Renal cortex interstitium (tissue), 11 donors: ENCODE results near the gene TSHZ1. TPM values are rescaled to one million over a fixed set of nuclear protein-coding genes. Genes with fewer than 3 reads are reported as not detected.

Source experiments
- DNase-seq, 11 donors: peaks; one replicate each; pipeline ENCODE4 v3.0.0-alpha.2; 2013; ENCODE audit warnings: low read depth in 9 of 11, low spot score in 4 of 11; ENCODE audit errors: extremely low read depth in 1 of 11
- polyA plus RNA-seq, 3 donors: library from polyadenylated mRNA; unstranded; fragments of 120-200 nt; gene quantifications; one replicate each; pipeline ENCODE4 v1.2.1, GENCODE V29; 2013; ENCODE audit not compliant: insufficient read length in 3 of 3

TSHZ1 gene
- polyA plus RNA-seq, 3 donors: 32.7 to 37.2 (median 36.5) TPM

GRCh38 chr18:75229437-75229836 lies 18.8 kb downstream of the TSHZ1 start:
- no peak for DNase-seq

GRCh38 chr18:75230163-75231052 lies 19.8 kb downstream of the TSHZ1 start:
- DNase-seq: no peak

GRCh38 chr18:75231053-75231406 lies 20.4 kb downstream of the TSHZ1 start:
- DNase-seq: no peak

- no peak for DNase-seq
Observed at GRCh38 chr18:75234901-75235300, 24.3 kb downstream of the TSHZ1 start.

GRCh38 chr18:75235896-75236295 lies 25.3 kb downstream of the TSHZ1 start:
- DNase-seq: no peak

GRCh38 chr18:75238100-75238499 lies 27.5 kb downstream of the TSHZ1 start:
- DNase-seq: no peak

- no peak for DNase-seq
Observed at GRCh38 chr18:75238786-75239185, 28.2 kb downstream of the TSHZ1 start.

GRCh38 chr18:75240433-75240832 lies 29.8 kb downstream of the TSHZ1 start:
- DNase-seq: no peak

GRCh38 chr18:75241705-75242104 lies 31.1 kb downstream of the TSHZ1 start:
- no peak for DNase-seq

- no peak for DNase-seq
Observed at GRCh38 chr18:75244351-75245313, 34.0 kb downstream of the TSHZ1 start.

- no peak for DNase-seq
Observed at GRCh38 chr18:75246721-75247610, 36.4 kb downstream of the TSHZ1 start.

GRCh38 chr18:75247611-75248421 lies 37.2 kb downstream of the TSHZ1 start:
- DNase-seq: no peak

GRCh38 chr18:75248426-75249174 lies 38.0 kb downstream of the TSHZ1 start:
- DNase-seq: no peak

GRCh38 chr18:75249175-75249518 lies 38.5 kb downstream of the TSHZ1 start:
- DNase-seq: no peak

GRCh38 chr18:75249672-75250470 lies 39.3 kb downstream of the TSHZ1 start:
- DNase-seq: no peak

GRCh38 chr18:75250471-75250821 lies 39.8 kb downstream of the TSHZ1 start:
- DNase-seq: no peak

GRCh38 chr18:75251466-75251865 lies 40.9 kb downstream of the TSHZ1 start:
- DNase-seq: no peak
